H1 (cell line): ENCODE data around the gene DTNB. TPM values are rescaled to one million over a fixed set of nuclear protein-coding genes. Genes with fewer than 3 reads are reported as not detected.

ENCODE experiments used
- CTCF ChIA-PET: fragments of 300-600 bp; sonication (Branson Sonifier 250); formaldehyde crosslinking; loops from one replicate; lab custom pipeline; 2021; ENCODE audit not compliant: partially characterized antibody; lab: Charles Lee
- POLR2A ChIA-PET: fragments of 300-600 bp; sonication (Branson Sonifier 250); formaldehyde crosslinking; loops from one replicate; lab custom pipeline; 2021; ENCODE audit warnings: inconsistent platforms; ENCODE audit not compliant: partially characterized antibody; lab: Charles Lee
- DNase-seq, 2 experiments: peaks; one replicate each; pipeline versions ENCODE4 v3.0.0 to v3.0.0-alpha.2; 2010 to 2022; ENCODE audit warnings: low spot score in 2 of 2, low read depth in 1 of 2, mixed read lengths in 1 of 2
- FAIRE-seq: peaks from 2 replicates; lab custom pipeline; 2011; peaks lifted over from hg19 to GRCh38; lab: Jason Lieb, UNC
- H2AFZ ChIP-seq: 2 replicates; pipeline ENCODE4 v1.8.1; 2012; ENCODE audit warnings: low read length, inconsistent platforms
- H2AK5ac ChIP-seq: 2 replicates; pipeline ENCODE4 v1.6.1; 2013; ENCODE audit warnings: low read depth, low read length
- H2BK120ac ChIP-seq: replicated peaks from 2 replicates; pipeline ENCODE3; 2013; ENCODE audit warnings: low read depth, low read length, inconsistent platforms
- H2BK12ac ChIP-seq: 2 replicates; pipeline ENCODE4 v1.6.1; 2013; ENCODE audit warnings: low read depth, low read length
- H2BK15ac ChIP-seq: 2 replicates; pipeline ENCODE4 v1.6.1; 2013; ENCODE audit warnings: low read length
- H2BK20ac ChIP-seq: 2 replicates; pipeline ENCODE4 v1.6.1; 2013; ENCODE audit warnings: low read length
- H2BK5ac ChIP-seq: 2 replicates; pipeline ENCODE4 v1.6.1; 2013; ENCODE audit warnings: low read depth, low read length
- H3K14ac ChIP-seq: 2 replicates; pipeline ENCODE4 v1.6.1; 2013; ENCODE audit warnings: inconsistent platforms; ENCODE audit not compliant: insufficient read length
- H3K18ac ChIP-seq: 2 replicates; pipeline ENCODE4 v1.6.1; 2013; ENCODE audit warnings: low read length; ENCODE audit errors: extremely low read depth
- H3K23ac ChIP-seq: 2 replicates; pipeline ENCODE4 v1.6.1; 2013; ENCODE audit warnings: inconsistent platforms; ENCODE audit not compliant: insufficient read length
- H3K23me2 ChIP-seq: 2 replicates; pipeline ENCODE4 v1.6.1; 2013; ENCODE audit warnings: low read depth, low read length
- H3K27ac ChIP-seq: 2 replicates; pipeline ENCODE4 v1.6.1; 2011; ENCODE audit warnings: low read depth, low read length, inconsistent platforms
- H3K27me3 ChIP-seq, 4 experiments: replicated peaks in 1 of 4; 1 replicate in 1 of 4; 2 replicates in 3 of 4; pipeline versions ENCODE4 v1.6.1 to v1.8.1; 2011 to 2013; ENCODE audit warnings: low read length in 3 of 4, mild to moderate bottlenecking in 3 of 4, inconsistent platforms in 2 of 4, mixed read lengths in 2 of 4, moderate library complexity in 1 of 4; ENCODE audit not compliant: control insufficient read depth in 3 of 4, insufficient read depth in 3 of 4; ENCODE audit errors: extremely low read depth in 1 of 4
- H3K36me3 ChIP-seq, 4 experiments: 2 replicates each; pipeline versions ENCODE4 v1.6.1 to v1.8.1; 2011 to 2013; ENCODE audit warnings: mild to moderate bottlenecking in 4 of 4, low read length in 3 of 4, moderate library complexity in 2 of 4, control low read depth in 1 of 4, inconsistent platforms in 1 of 4; ENCODE audit not compliant: insufficient read depth in 4 of 4, control insufficient read depth in 2 of 4
- H3K4ac ChIP-seq: replicated peaks from 2 replicates; pipeline ENCODE3; 2013; ENCODE audit warnings: low read length, low read depth, mixed read lengths, inconsistent platforms; ENCODE audit not compliant: insufficient read length
- H3K4me1 ChIP-seq, 4 experiments: replicated peaks in 1 of 4; 1 replicate in 1 of 4; 2 replicates in 3 of 4; pipeline versions ENCODE4 v1.6.1 to v1.8.1; 2011 to 2013; ENCODE audit warnings: low read length in 3 of 4, inconsistent platforms in 2 of 4, mixed read lengths in 1 of 4; ENCODE audit not compliant: insufficient read depth in 4 of 4, control insufficient read depth in 3 of 4
- H3K4me2 ChIP-seq, 2 experiments: 2 replicates each; pipeline versions ENCODE4 v1.6.1 to v1.8.1; 2011 to 2013; ENCODE audit warnings: low read depth in 2 of 2, low read length in 2 of 2, control low read depth in 1 of 2, inconsistent platforms in 1 of 2, mild to moderate bottlenecking in 1 of 2; ENCODE audit not compliant: insufficient read depth in 1 of 2
- H3K4me3 ChIP-seq, 4 experiments: fragments of 200-600, 300-600 bp in 1 of 4; sonication (generic), shearing (Covaris generic), sonication (Bioruptor Twin) in 1 of 4; 2 replicates each; pipeline versions ENCODE4 v1.5.1 to v1.8.1; 2011 to 2016; ENCODE audit warnings: low read length in 4 of 4, low read depth in 3 of 4, control low read depth in 2 of 4, inconsistent platforms in 2 of 4, mild to moderate bottlenecking in 2 of 4, mixed read lengths in 1 of 4, moderate library complexity in 1 of 4; ENCODE audit not compliant: insufficient read depth in 2 of 4; ENCODE audit errors: extremely low read depth in 1 of 4
- H3K56ac ChIP-seq: replicated peaks from 2 replicates; pipeline ENCODE3; 2013; ENCODE audit warnings: low read depth, mild to moderate bottlenecking, mixed read lengths, low read length, inconsistent platforms; ENCODE audit not compliant: insufficient read length
- H3K79me1 ChIP-seq: 2 replicates; pipeline ENCODE4 v1.6.1; 2013; ENCODE audit warnings: low read depth, low read length, control low read depth
- H3K79me2 ChIP-seq, 2 experiments: 2 replicates each; pipeline versions ENCODE4 v1.6.1 to v1.8.1; 2012 to 2013; ENCODE audit warnings: low read length in 2 of 2, mild to moderate bottlenecking in 2 of 2, inconsistent platforms in 1 of 2; ENCODE audit not compliant: insufficient read depth in 2 of 2, control insufficient read depth in 1 of 2
- H3K9ac ChIP-seq, 4 experiments: replicated peaks in 1 of 4; 1 replicate in 1 of 4; 2 replicates in 3 of 4; pipeline versions ENCODE4 v1.6.1 to v1.8.1; 2011 to 2013; ENCODE audit warnings: low read depth in 3 of 4, low read length in 3 of 4, control low read depth in 2 of 4, mild to moderate bottlenecking in 2 of 4, moderate library complexity in 2 of 4, inconsistent platforms in 1 of 4; ENCODE audit errors: extremely low read depth in 1 of 4
- H3K9me3 ChIP-seq, 2 experiments: 2 replicates each; pipeline versions ENCODE4 v1.6.1 to v1.8.1; 2012 to 2013; ENCODE audit warnings: mild to moderate bottlenecking in 2 of 2, moderate library complexity in 2 of 2, control low read depth in 1 of 2, inconsistent platforms in 1 of 2, low read depth in 1 of 2, low read length in 1 of 2, mixed read lengths in 1 of 2; ENCODE audit not compliant: insufficient read depth in 2 of 2
- H4K20me1 ChIP-seq, 2 experiments: replicated peaks in 1 of 2; 2 replicates each; pipeline versions ENCODE3 to v1.8.1; 2011 to 2013; ENCODE audit warnings: inconsistent platforms in 2 of 2, low read length in 2 of 2, mild to moderate bottlenecking in 1 of 2; ENCODE audit not compliant: insufficient read depth in 2 of 2, control insufficient read depth in 1 of 2
- H4K5ac ChIP-seq: 2 replicates; pipeline ENCODE4 v1.6.1; 2013; ENCODE audit warnings: low read length, low read depth, mixed read lengths, inconsistent platforms; ENCODE audit not compliant: insufficient read length
- H4K8ac ChIP-seq: 2 replicates; pipeline ENCODE4 v1.8.0; 2013; ENCODE audit warnings: mild to moderate bottlenecking, moderate library complexity, low read length, inconsistent platforms; ENCODE audit not compliant: insufficient read depth; ENCODE audit errors: extremely low read depth
- H4K91ac ChIP-seq: replicated peaks from 2 replicates; pipeline ENCODE3; 2013; ENCODE audit warnings: low read length, mixed read lengths, inconsistent platforms; ENCODE audit not compliant: insufficient read length
- NANOG ChIP-seq: IDR thresholded peaks from 2 replicates; pipeline ENCODE4 v1.6.1; 2011; ENCODE audit warnings: low read length, low read depth, mild to moderate bottlenecking, inconsistent platforms; ENCODE audit not compliant: insufficient read depth, poor library complexity, severe bottlenecking
- PHF8 ChIP-seq: fragments of 200-600 bp; sonication (generic); conservative IDR thresholded peaks from 2 replicates; pipeline ENCODE4 v1.7.1; 2012; ENCODE audit warnings: low read depth, mild to moderate bottlenecking, inconsistent platforms, low read length, moderate library complexity
- SP4 ChIP-seq: IDR thresholded peaks from 2 replicates; pipeline ENCODE4 v1.6.1; 2012; ENCODE audit warnings: low read length, inconsistent platforms
- WGBS, 2 experiments: shearing (Covaris generic) in 1 of 2; methylation state at CpG; one replicate each; pipeline versions ENCODE4 v1.1.6 to v1.1.7; 2013 to 2015; ENCODE audit warnings: low lambda C conversion rate in 2 of 2, mixed read lengths in 2 of 2, inconsistent platforms in 1 of 2, low coverage in 1 of 2, missing lambda C conversion rate in 1 of 2; ENCODE audit not compliant: insufficient replicate concordance in 2 of 2, insufficient coverage in 1 of 2, insufficient read length in 1 of 2; ENCODE audit errors: extremely low coverage in 1 of 2, missing lambda C conversion rate in 1 of 2; 5-methylcytosine and 5-hydroxymethylcytosine counted together
- polyA plus RNA-seq, 7 experiments: library from polyadenylated mRNA; depleted of rRNA in 3 of 7; stranded (reverse) in 5 of 7; unstranded in 2 of 7; fragments of >200 nt in 5 of 7; fragments of 200-250 nt in 2 of 7; gene quantifications; 1 replicate in 5 of 7; 2 replicates in 1 of 7; 4 replicates in 1 of 7; pipeline versions ENCODE4 v1.2.1 to v1.2.3, GENCODE V29; 2011 to 2013; ENCODE audit warnings: missing spikeins in 2 of 7, mixed read lengths in 2 of 7
- total RNA-seq: library from RNA; stranded (reverse); fragmentation: NEBNext Ultra II Directional; extraction: Animal tissue kit (Norgen Biotek cat#: 25700); gene quantifications from 2 replicates; pipeline ENCODE4 v1.2.1, GENCODE V29; 2021

Gene DTNB
- total and polyA plus RNA-seq, 2 of the 8 experiments (the other 6 are each of a cell fraction or from before 2014, with no cell fraction given) = 39.6 to 49.5 TPM

DNA sequence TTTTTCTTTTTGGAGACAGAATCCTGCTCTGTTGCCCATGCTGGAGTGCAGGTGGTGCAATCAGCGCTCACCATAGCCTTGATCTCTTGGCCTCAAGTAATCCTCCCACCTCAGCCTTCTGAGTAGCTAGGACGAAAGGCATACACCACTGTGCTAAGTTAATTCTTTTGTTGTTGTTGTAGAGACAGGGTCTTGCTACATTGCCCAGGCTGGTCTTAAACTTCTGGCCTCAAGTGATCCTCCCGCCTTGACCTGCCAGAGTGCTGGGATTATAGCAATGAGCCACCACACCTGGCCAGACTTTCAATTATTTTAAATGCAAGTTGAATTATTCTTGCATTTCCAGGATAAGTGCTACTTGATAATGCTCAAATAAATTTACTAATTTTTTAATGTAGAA lies 126.5 kb downstream of the DTNB start:
- Histone ChIP-seq H3K23me2 (no peaks in the 10 kb centered on the region), H4K91ac (no peak overlapping the region), H4K5ac (no peak overlapping the region), H3K56ac (no peak overlapping the region), H2BK120ac (no peak overlapping the region), H3K4me3 (no peak overlapping the region), H3K79me2 (no peaks in the 10 kb centered on the region), H3K9me3 (no peaks in the 10 kb centered on the region), H3K27ac (no peak overlapping the region), H4K8ac (no peak overlapping the region), H3K4me2 (no peak overlapping the region), H3K9ac (no peak overlapping the region), H3K79me1 (no peaks in the 10 kb centered on the region), H4K20me1 (peaks cover 0 to 2% of the 10 kb centered on the region in 2 experiments), H2BK15ac (no peak overlapping the region), H3K4ac (no peak overlapping the region), H3K27me3 (no peaks in the 10 kb centered on the region), H3K4me1 (no peaks in the 10 kb centered on the region), H3K14ac (no peak overlapping the region), H2AK5ac (no peak overlapping the region), H3K23ac (no peak overlapping the region), H2BK20ac (no peak overlapping the region), H2BK12ac (no peak overlapping the region), H3K18ac (no peak overlapping the region), H3K36me3 (no peaks in the 10 kb centered on the region), H2AFZ (no peak overlapping the region), H2BK5ac (no peak overlapping the region)
- POLR2A ChIA-PET = interaction anchor here (0.6 kb wide), 2 partner anchors 28 to 1520 kb away, joined by 3 read pairs; no protein-coding TSS in a partner anchor
- DNase-seq (no peak), FAIRE-seq (no peak)
- WGBS, 2 experiments = 83% methylated on average over 3 of the region's 3 CpGs; no CpG with 5 or more reads in 1 of the 2 experiments
- CTCF ChIA-PET = no interaction called here
- TF ChIP-seq SP4 = no peak
- no peak for TF ChIP-seq NANOG
- no peak for TF ChIP-seq PHF8
